G401.6 (cell line): ENCODE measurements around the gene CD200R1.
"Not testable (repeated sequence)": the region's sequence is repeated elsewhere in the genome, so short reads cannot be mapped to it uniquely, and the experiment has no call there.

ENCODE experiments used
- FAIRE-seq: peaks from 2 replicates; lab custom pipeline; 2012; peaks lifted over from hg19 to GRCh38; lab: Jason Lieb, UNC

The CD200R1 gene

GRCh38 chr3:112973325-112974177 lies 1.4 kb downstream of the CD200R1 start:
- FAIRE-seq: no peak

DNA sequence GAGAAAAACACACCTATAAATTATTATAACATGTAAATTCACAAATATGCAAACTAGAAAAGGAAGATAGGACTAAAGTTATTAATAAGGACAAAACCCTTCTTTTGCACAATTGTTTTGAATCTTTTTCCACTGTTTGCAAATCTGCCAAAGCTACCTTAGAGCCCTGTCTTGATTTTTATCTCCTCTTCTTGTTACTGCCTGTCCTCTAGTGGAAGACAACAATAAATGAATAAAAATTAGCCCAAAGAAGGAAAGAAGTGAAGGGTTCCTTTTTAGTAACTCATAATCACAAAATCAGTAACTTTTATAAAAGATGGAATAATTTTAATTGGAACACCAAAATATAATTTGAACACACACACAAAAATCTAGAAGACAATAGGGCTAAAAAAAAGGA lies 2.7 kb downstream of the CD200R1 start:
- FAIRE-seq: no peak

GRCh38 chr3:112967828-112968227 lies 7.1 kb downstream of the CD200R1 start:
- no peak for FAIRE-seq

DNA sequence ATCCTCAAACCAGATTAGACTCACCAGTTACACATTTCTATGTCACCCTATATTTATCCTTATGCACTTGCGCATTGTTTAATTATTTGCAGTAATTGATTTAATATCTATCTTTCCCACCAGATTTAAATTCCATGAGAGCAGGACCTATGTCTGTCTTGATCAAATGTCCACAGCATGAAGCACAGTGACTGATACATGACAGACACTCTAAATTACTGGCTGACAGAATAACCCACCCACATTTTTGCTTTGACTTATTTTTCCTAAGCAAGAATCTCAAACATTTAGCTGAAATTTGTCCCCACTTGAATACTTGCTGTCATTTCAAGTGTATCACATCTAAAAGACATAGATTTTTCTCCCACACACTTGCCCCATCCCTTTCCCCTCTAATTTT lies 7.5 kb downstream of the CD200R1 start:
- FAIRE-seq: no peak

GRCh38 chr3:112966633-112967032 lies 8.3 kb downstream of the CD200R1 start:
- no peak for FAIRE-seq

DNA sequence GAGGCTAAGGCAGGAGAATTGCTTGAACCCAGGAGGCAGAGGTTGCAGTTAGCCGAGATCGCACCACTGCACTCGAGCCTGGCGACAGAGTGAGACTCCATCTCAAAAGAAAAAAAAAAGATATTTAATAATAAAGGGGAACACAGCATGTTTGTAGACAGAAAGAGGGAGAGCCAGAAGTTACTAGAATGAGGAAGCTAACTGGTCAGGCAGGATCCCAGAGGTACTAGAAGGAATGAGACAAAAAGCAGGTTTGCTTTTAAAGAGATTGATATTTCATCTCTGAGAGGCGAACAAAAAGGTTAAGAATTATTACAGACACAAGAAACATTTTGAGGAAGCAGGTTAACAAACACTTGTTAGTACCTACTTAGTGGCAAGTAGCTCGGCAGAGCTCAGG lies 9.2 kb downstream of the CD200R1 start:
- no peak for FAIRE-seq

DNA sequence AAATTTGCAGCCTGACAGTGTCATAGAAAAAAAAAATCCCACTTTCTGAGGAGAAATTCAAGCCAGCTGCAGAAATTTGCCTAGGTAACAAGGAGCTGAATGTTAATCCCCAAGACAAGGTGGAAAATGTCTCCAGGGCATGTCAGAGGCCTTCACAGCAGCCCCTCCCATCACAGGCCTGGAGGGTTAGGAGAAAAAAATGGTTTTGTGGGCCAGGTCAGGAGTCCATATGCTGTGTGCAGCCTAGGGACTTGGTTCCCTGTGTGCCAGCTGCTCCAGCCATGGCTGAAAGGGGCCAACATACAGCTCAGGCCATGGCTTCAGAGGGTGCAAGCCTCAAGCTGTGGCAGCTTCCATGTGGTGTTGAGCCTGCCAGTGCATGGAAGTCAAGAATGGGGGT lies 11.2 kb downstream of the CD200R1 start:
- FAIRE-seq: no peak

DNA sequence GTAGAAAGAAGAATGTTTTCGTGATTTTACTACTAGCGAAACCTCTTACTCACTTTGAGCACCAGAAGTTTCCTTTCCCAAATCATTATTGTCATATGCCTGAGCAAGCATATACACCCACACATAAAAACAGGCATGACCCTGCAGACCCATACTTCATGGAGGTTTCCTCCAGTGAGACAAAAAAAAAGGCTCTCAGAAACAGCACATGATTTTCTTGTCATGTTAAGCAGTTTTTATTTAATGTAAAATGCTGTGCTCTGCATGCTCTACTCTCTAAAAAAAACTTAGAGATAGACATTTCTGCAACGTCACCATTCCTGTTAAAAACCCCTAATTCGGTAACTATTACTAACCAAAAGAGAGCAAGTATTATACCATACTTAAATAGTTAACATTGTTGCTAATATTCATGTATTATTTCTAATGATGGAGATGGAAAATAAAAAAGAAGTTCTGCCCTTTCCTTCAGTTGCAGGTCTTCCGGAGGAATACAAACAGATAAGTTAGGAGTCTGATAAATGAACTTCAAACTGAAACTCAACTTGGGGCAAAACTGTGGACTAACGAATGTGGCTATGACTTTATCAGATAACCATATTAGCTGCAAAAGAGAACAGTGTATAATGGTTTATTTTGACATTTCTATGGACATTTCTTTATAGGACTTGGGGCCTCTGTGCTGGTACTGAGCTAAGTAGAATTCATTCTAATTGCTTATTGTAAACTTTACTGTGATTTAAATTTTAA lies 15.9 kb downstream of the CD200R1 start:
- no peak for FAIRE-seq

- no peak for FAIRE-seq
Observed at GRCh38 chr3:112956351-112956750, 18.6 kb downstream of the CD200R1 start.

DNA sequence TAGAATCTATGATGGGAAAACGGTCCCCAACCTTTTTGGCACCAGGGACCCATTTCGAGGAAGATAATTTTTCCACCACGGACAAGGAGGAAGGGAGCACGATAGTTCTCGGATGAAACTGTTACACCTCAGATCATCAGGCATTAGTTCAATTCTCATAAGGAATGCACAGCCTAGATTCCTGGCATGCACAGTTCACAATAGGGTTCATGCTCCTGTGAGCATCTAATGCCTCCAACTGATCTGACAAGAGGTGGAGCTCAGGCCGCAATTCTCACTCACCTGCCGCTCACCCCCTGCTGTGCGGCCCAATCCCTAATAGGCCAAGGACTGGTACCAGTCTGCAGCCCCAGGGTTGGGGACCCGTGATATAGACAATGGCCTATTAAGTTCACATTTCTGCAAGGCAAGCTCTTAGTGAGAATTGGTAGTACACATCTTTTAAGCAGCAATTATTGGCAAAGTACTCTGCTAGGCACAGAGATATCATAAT lies 26.5 kb downstream of the CD200R1 start:
- FAIRE-seq: no peak

DNA sequence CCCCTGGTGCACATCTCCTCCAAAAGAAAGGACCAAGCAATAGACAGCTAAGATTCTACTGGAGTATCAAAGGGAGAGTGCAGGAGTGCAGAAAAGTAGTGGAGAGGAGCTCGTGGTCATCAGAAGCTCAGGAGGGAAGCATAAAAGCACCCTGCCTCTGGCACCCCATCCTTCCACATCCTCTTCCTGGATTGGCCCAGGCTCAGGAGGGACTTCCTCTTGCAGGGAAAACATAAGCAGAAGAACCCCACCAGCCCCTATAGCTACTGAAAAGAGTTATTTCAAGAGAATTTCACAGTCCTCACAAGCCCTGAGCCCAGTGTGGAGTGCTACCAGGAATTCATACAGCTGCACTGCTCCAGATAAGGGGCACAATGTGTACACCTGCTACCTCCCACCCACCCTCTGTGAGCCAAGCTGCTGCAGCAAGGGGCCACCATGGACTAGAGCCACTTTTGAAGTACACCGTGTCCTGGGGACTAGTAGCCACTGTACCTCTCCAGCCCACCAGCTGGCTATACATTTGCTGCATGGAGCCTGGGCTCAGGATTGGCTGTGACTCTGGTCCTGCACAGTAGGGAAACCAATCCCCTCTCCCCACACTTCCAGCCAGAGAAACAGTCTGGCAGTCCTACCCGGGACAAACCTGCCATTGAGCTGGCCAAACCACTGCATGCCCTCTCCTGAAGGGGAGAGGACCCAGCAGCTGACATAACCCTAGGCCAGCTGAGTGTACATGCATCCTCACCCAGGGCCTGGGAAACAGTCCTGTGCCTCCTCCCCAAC lies 43.0 kb downstream of the CD200R1 start:
- no peak for FAIRE-seq

DNA sequence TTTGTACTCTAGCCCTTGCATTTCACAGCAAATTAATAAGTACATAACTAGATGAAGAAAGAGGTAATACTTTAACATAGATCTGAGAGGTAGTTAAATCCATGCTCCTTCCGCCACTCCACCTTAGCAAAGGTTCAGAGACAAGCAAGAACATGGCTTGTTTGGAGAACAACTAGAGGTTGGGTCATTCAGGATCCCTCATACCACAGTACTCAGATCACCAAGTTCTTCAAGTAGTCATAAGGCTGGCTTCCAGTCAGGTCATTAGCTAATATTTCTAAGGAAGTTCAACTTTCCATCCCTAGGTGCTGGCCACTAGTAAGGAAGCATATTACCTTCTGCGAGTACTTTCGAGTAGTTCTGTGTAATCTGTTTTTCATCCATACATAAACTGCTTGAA lies 44.1 kb downstream of the CD200R1 start:
- no peak for FAIRE-seq

- FAIRE-seq: no peak
Observed at GRCh38 chr3:112925969-112926368, 48.9 kb downstream of the CD200R1 start.

DNA sequence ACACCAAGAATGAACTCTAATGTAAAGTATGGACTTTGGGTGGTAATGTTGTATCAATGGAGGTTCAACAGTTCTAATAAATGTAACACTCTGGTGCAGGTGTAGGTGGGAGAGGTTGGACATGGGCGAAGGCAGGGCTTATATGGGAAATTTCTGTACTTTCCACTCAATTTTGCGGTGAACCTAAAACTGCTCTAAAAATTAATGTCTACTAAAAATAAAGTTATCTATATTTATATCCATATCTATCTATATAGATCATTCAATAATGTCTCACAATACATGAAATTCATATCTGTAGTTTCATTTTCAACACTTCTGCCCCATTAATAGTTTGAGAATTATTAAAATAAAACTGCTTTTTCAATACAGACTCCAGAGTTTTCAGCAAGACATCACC lies 49.3 kb downstream of the CD200R1 start:
- FAIRE-seq: no peak

DNA sequence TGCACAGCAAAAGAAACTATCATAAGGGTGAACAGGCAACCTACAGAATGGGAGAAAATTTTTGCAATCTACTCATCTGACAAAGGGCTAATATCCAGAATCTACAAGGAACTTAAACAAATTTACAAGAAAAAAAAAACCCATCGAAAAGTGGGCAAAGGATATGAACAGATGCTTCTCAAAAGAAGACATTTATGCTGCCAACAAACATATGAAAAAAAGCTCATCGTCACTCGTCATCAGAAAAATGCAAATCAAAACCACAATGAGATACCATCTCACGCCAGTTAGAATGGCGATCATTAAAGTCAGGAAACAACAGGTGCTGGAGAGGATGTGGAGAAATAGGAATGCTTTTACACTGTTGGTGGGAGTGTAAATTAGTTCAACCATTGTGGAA lies 55.4 kb downstream of the CD200R1 start:
- FAIRE-seq: not testable (repeated sequence)

DNA sequence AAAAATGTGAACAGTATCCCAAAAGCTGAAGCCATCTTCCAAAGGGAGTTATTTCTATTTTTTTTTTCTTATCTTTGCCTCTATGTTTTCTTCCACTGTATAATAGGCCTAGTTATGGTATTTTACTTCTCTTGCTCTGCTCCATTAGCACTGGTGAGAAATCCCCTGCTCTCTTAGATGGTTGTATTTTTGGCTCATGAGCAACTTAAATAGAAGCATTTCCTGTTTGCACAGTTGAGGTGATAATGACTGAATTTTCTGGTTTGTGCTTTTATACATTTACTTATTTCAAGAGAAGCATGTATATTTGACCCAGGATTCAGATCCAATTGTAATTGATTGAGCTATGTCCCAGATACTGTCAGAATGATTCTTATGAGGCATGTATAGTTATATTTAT lies 66.7 kb downstream of the CD200R1 start:
- FAIRE-seq: no peak

GRCh38 chr3:112904786-112905185 lies 70.1 kb downstream of the CD200R1 start:
- FAIRE-seq: no peak

DNA sequence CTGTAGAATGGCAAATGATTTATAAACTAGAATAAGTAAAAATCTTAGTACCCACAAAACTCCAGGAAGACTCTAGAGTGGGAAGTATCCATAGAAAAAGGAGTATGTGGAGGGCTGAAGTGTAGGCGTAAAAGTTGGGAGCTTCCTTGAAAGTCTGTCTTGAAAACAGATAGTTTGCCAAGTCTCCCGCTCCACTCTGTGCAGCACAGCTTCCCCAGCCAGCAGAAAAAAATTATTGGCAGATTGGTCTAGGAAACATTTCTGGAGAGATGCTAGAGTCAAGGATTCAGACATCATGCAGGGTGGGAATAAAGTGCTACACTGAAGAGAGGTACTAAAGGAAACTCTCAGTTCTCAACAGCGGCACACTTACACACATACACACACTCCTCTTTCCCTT lies 74.8 kb downstream of the CD200R1 start:
- no peak for FAIRE-seq

DNA sequence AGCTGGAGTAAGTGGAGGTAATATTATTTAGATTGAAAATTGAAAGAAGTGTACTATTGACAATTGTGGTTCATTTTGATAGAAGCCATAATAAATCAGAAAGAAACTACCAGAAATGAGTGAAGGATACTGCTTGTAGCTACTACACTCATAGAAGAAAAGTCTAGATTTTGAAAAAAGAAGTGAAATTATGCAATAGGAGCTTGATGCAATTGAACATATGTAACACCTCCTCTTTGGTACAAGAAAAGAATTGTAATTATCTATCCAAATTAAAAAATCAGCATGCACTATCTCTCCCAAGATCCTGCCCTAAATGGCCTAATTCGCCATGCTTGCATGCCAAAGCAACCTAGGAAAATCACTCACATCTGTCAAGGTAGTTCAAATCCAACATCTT lies 77.1 kb downstream of the CD200R1 start:
- no peak for FAIRE-seq

GRCh38 chr3:112894258-112894657 lies 80.6 kb downstream of the CD200R1 start:
- no peak for FAIRE-seq

DNA sequence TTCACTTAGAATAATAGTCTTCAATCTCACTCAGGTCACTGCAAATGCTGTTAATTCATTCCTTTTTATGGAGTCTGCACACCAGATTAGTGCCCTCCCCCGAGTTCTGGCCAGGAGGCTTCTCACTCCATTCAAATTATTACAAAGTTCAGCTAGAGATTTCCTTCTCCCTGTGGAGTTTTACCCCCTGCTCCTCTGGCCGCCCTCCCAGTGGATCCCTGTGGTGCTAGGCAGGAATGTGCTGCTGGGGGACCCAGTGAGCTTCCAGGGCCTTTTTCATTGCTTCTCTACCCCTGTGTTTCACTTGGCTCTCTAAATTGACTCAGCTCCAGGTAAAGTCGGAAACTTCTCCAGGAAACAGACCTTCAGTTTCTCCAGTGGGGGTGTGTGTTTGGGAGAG lies 85.5 kb downstream of the CD200R1 start:
- FAIRE-seq: no peak

DNA sequence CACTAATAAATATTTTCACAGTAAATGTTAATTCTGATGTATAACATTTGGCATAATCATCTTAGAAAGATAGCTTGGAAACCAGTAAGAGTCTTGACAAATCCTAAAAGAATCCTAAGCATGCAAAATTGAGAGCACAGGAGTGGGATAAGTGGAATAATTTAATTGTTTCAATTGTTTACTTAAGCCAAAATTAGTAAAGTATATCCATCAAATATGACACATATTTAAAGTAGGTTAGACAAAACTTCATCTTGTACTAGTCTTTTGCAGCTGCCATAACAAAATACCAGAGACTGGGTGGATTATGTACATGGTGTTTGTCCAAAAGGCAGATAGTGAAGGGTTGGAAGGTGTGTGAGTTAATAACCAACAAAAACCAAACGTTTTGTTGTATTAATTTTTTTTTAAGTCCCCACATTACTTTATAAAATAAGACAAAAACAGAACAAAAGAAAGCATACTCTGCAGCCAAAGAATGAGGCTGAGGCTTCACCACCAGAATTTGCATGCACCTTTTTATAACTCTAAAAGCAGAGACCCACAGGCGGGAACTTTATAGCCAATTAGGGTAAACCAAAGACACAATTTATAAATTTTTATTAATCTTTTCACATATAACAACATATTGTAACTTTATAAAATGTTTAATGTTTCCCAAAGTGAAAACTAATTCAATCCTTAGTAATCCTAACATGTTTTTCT lies 86.4 kb downstream of the CD200R1 start:
- no peak for FAIRE-seq
